Keratinocyte (primary cell): ENCODE measurements around the gene OFD1.

ENCODE experiments used
- EZH2 ChIP-seq: IDR thresholded peaks from one replicate; pipeline ENCODE4 v1.6.1; 2012; ENCODE audit warnings: inconsistent platforms, mild to moderate bottlenecking, low read length, moderate library complexity
- TF ChIP-seq, protein P1 (sequence below), 3 experiments: IDR thresholded peaks in 1 of 3; conservative IDR thresholded peaks in 1 of 3; optimal IDR thresholded peaks in 1 of 3; 2 replicates in 2 of 3; 3 replicates in 1 of 3; pipeline versions ENCODE3 to v1.5.1; 2011; ENCODE audit warnings: low read length in 3 of 3, mild to moderate bottlenecking in 3 of 3, moderate library complexity in 2 of 3, control low read depth in 1 of 3, inconsistent platforms in 1 of 3; ENCODE audit not compliant: insufficient read depth in 2 of 3; ENCODE audit errors: extremely low read depth in 1 of 3

- TF ChIP-seq, protein P1, sequence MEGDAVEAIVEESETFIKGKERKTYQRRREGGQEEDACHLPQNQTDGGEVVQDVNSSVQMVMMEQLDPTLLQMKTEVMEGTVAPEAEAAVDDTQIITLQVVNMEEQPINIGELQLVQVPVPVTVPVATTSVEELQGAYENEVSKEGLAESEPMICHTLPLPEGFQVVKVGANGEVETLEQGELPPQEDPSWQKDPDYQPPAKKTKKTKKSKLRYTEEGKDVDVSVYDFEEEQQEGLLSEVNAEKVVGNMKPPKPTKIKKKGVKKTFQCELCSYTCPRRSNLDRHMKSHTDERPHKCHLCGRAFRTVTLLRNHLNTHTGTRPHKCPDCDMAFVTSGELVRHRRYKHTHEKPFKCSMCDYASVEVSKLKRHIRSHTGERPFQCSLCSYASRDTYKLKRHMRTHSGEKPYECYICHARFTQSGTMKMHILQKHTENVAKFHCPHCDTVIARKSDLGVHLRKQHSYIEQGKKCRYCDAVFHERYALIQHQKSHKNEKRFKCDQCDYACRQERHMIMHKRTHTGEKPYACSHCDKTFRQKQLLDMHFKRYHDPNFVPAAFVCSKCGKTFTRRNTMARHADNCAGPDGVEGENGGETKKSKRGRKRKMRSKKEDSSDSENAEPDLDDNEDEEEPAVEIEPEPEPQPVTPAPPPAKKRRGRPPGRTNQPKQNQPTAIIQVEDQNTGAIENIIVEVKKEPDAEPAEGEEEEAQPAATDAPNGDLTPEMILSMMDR (optimal IDR thresholded peaks at IDR 0.05 in 1 of 3, IDR thresholded peaks at IDR 0.05 in 1 of 3, conservative IDR thresholded peaks at IDR 0.05 in 1 of 3; ENCODE audit: extremely low read depth in 1 of 3, insufficient read depth in 2 of 3, low read length in 3 of 3): no peak
- no peak for TF ChIP-seq EZH2
Measured at GRCh38 chrX:13816643-13817627, 82.4 kb downstream of the OFD1 start, which contains the start of gene GPM6B.
